ENCODE results near the gene SCGB1D4. TPM values are rescaled to one million over a fixed set of nuclear protein-coding genes. Genes with fewer than 3 reads are reported as not detected.

Gene SCGB1D4
- total RNA-seq, 1 experiment from 2014 or later = not detected

DNA sequence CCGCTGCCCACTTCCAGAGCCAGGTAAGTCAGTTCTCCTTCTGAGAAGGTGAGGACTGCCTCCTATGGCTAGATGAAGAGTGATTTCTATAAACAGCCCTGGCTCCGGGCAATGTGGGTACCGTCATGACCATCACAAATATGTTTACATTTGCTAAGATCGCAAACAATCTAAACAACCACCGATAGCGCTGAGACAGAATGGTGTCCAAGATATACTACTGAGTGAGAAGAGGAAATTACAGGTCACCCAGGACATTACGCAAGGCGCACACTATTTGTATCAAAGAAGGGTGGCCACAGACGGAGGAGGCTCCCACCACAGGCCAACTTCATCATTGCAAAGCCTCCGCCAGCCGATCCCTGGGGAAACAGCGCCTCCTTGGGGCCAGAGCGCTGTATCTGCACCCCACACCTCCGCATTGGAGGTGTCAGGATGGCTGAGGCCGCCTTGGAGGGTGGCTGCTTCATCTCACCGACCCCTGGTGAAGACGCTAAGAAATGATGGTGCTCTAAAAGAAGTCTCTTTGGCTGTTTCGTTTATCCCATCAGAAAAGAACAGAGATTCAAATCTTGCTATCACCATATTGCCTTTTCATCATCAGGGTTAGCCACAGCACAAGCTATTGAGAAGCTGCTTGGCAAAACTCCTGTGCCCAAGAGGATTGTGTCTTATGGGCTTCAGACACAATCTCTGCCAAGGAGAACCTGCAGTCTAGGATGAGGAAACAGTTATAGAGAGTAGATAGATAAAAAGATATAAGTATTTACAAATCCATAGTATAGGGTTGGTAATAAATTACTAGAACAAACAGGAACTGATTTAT, 26.1 kb upstream of the SCGB1D4 start:
- Histone ChIP-seq H3K9me3 (ENCODE audit: control insufficient read depth in 1 of 2, insufficient read depth in 1 of 2, low read depth in 1 of 2, low read length in 2 of 2) (no peaks in the 10 kb centered on the region), H3K9me2 (ENCODE audit: insufficient read depth) (no peaks in the 10 kb centered on the region), H3K4me1 (ENCODE audit: control insufficient read depth in 1 of 2, insufficient read depth in 2 of 2, low read length in 2 of 2) (no peaks in the 10 kb centered on the region), H3K36me3 (ENCODE audit: control insufficient read depth in 1 of 2, insufficient read depth in 2 of 2, low read length in 2 of 2) (no peaks in the 10 kb centered on the region), H2AFZ (ENCODE audit: low read depth, low read length, poor library complexity, severe bottlenecking) (no peak overlapping the region), H4K20me1 (ENCODE audit: insufficient read depth) (no peaks in the 10 kb centered on the region), H3K27me3 (ENCODE audit: insufficient read depth, low read length) (no peaks in the 10 kb centered on the region), H3K4me3 (replicated peaks in 1 of 2; ENCODE audit: low read depth in 1 of 2, low read length in 2 of 2) (no peak overlapping the region), H3K27ac (ENCODE audit: low read depth, low read length) (no peak overlapping the region), H3K79me2 (ENCODE audit: insufficient read depth, low read length) (no peaks in the 10 kb centered on the region), H3K9ac (ENCODE audit: low read length) (no peak overlapping the region), H3K4me2 (ENCODE audit: low read length) (no peak overlapping the region)
- BruUV-seq (replicated peaks) = no TSS peak
- POLR2A ChIA-PET = no interaction called here
- CTCF ChIA-PET = interaction anchor here (1.0 kb wide), 1 partner anchor 108 kb away, joined by 3 read pairs; no protein-coding TSS in a partner anchor
- DNase-seq (ENCODE audit: low read depth, low spot score) = peak; percentile 34
- RAD21 ChIA-PET (ENCODE audit: low non-redundant PET in 1 of 2, low total read pairs in 2 of 2, uncharacterized antibody in 2 of 2, unreplicated experiment in 2 of 2) = no interaction called here
- intact Hi-C loops (cut with micrococcal nuclease) = loop anchor here (1.0 kb wide), 2 partner anchors 108 to 154 kb away; no protein-coding TSS in a partner anchor
- peak; percentile 100 for ATAC-seq
- peak; percentile 86 for TF ChIP-seq RAD21 (IDR thresholded peaks at IDR 0.05; ENCODE audit: low read depth)
- no peak for TF ChIP-seq SRF (IDR thresholded peaks at IDR 0.05; ENCODE audit: low read depth)
- TF ChIP-seq SIN3A (IDR thresholded peaks at IDR 0.05; ENCODE audit: low read depth) = no peak
- no peak for TF ChIP-seq EZH2phosphoT487 (IDR thresholded peaks at IDR 0.05; ENCODE audit: borderline replicate concordance)
- no peak for TF ChIP-seq SP1 (IDR thresholded peaks at IDR 0.05; ENCODE audit: low read depth)
- TF ChIP-seq, protein P1, sequence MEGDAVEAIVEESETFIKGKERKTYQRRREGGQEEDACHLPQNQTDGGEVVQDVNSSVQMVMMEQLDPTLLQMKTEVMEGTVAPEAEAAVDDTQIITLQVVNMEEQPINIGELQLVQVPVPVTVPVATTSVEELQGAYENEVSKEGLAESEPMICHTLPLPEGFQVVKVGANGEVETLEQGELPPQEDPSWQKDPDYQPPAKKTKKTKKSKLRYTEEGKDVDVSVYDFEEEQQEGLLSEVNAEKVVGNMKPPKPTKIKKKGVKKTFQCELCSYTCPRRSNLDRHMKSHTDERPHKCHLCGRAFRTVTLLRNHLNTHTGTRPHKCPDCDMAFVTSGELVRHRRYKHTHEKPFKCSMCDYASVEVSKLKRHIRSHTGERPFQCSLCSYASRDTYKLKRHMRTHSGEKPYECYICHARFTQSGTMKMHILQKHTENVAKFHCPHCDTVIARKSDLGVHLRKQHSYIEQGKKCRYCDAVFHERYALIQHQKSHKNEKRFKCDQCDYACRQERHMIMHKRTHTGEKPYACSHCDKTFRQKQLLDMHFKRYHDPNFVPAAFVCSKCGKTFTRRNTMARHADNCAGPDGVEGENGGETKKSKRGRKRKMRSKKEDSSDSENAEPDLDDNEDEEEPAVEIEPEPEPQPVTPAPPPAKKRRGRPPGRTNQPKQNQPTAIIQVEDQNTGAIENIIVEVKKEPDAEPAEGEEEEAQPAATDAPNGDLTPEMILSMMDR (IDR thresholded peaks at IDR 0.05 in 2 of 3, conservative IDR thresholded peaks at IDR 0.05 in 1 of 3; ENCODE audit: borderline replicate concordance in 1 of 3, insufficient read depth in 1 of 3, low read depth in 2 of 3, low read length in 2 of 3) = peak; percentile 90 to 97 (median 93)
- TF ChIP-seq ELF1 (IDR thresholded peaks at IDR 0.05; ENCODE audit: borderline replicate concordance, low read depth) = no peak

Data from HCT116 (cell line).